Measurements from ENCODE around the gene NME4. TPM values are rescaled to one million over a fixed set of nuclear protein-coding genes. Genes with fewer than 3 reads are reported as not detected.
"Not testable (repeated sequence)": the region's sequence is repeated elsewhere in the genome, so short reads cannot be mapped to it uniquely, and the experiment has no call there.

NME4 gene
- total and polyA plus RNA-seq, 4 donors, result 65.6 to 128 (median 88.7) TPM

DNA sequence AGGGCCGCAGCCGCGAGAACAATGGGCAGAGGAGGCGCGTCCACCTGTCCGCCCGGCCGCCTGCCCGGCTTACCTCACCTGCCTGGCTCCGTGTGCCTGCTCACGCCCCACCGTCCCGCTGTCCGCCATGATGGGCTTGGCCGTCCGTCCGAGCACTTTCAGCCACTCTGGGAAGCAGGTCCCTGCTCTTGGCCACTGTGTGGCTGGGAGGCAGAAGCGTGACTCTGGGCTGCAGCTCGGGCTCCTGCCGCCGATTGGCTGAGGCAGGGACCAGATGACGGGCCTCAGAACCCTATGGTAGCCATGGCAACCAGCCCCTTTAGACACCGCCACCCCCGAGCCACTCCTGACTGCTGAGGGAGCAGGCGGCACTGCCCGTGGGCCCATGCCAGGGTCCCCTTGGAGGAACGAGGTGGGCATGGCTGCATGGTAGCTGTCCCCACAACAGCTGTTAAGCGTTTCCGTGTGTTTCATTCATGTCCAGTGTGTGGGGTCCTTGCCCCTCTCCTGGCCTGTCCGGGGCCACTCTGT, 35.6 kb upstream of the NME4 start:
- Histone ChIP-seq H3K4me3 (ENCODE audit: low read length in 2 of 2) (no peak overlapping the region), H3K4me1 (ENCODE audit: control insufficient read depth in 1 of 2, insufficient read depth in 2 of 2, low read length in 2 of 2) (no peaks in the 10 kb centered on the region), H3K36me3 (ENCODE audit: control insufficient read depth in 1 of 2, insufficient read depth in 2 of 2, low read length in 1 of 2) (no peaks in the 10 kb centered on the region), H3K27ac (ENCODE audit: low read depth in 1 of 2, low read length in 2 of 2) (no peak overlapping the region), H3K9me3 (ENCODE audit: control insufficient read depth, low read length) (no peaks in the 10 kb centered on the region), H3K27me3 (ENCODE audit: control insufficient read depth in 1 of 2, insufficient read depth in 2 of 2, low read length in 1 of 2) (no peaks in the 10 kb centered on the region)
- ATAC-seq (ENCODE audit: low FRiP score) (no peak), DNase-seq (no peak)
- intact Hi-C loops (cut with DNase I), result loop anchor here (5.0 kb wide), 1 partner anchor 254 kb away; no protein-coding TSS in a partner anchor
- 83 to 84% methylated on average over 30 of the region's 30 CpGs for WGBS, 2 donors

DNA sequence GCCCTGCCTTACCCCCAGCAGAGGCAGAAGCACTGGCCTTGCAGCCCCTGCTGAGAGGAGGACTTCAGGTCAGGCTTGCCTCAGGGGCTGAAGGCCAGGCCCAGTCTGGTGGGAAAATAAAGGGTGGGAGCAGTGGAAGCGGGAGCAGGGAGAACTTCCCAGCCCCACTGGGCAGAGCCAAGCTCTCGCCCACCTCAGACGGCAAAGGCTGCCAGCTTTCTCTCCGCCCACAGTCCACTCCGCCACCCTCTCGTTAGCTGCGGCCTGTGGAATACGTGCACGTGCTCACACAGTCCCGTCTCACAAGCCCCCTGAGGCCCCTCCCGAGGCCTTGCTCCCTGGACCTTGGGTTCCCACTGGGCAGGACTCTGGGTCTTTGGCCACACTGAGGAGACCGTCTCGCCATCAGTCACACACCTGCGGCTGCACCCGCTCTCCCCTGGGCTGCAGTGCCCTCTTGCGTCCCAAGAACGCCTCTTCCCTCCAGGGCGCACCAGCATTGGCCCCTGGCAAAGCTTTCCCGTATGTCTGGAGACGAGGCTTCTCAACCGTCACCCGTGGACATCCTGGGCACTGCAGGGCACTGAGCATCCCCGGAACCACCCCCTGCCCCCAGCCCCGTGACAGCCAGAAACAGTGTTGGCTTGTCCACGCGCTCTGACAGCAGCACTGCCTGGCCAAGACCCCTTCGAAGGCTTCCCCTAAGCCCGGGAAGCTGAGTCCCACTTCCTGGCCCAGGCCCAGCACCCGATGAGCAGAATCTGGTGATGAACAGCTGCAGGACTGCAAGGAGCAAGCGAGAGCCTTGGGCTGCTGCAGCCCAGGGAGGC, 34.9 kb upstream of the NME4 start:
- peak; percentile 78 to 87 for DNase-seq
- ATAC-seq (ENCODE audit: low FRiP score), result peak; percentile 50
- no peak overlapping the region for H3K4me3 ChIP-seq (ENCODE audit: low read length in 2 of 2)
- 17 to 21% methylated on average over 30 of the region's 30 CpGs for WGBS, 2 donors
- H3K27me3 ChIP-seq (ENCODE audit: control insufficient read depth in 1 of 2, insufficient read depth in 2 of 2, low read length in 1 of 2), result no peaks in the 10 kb centered on the region
- H3K27ac ChIP-seq (ENCODE audit: low read depth in 1 of 2, low read length in 2 of 2), result no peak overlapping the region
- no peaks in the 10 kb centered on the region for H3K9me3 ChIP-seq (ENCODE audit: control insufficient read depth, low read length)
- intact Hi-C loops (cut with DNase I), result loop anchor here (5.0 kb wide), 1 partner anchor 255 kb away; no protein-coding TSS in a partner anchor
- no peaks in the 10 kb centered on the region for H3K4me1 ChIP-seq (ENCODE audit: control insufficient read depth in 1 of 2, insufficient read depth in 2 of 2, low read length in 2 of 2)
- peaks cover 0 to 1% of the 10 kb centered on the region in 2 donors for H3K36me3 ChIP-seq (ENCODE audit: control insufficient read depth in 1 of 2, insufficient read depth in 2 of 2, low read length in 1 of 2)

DNA sequence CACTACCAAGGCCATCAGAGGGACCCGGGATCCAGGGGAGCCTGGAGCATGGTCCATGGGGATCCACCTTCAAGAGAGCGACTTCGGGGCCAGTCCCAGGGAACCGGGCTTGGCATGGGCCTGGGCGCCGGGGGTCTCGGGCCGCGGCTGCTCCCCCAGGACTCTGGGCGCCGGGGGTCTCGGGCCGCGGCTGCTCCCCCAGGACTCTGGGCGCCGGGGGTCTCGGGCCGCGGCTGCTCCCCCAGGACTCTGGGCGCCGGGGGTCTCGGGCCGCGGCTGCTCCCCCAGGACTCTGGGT, 34.3 kb upstream of the NME4 start:
- ATAC-seq (ENCODE audit: low FRiP score); H3K27me3 ChIP-seq (ENCODE audit: control insufficient read depth in 1 of 2, insufficient read depth in 2 of 2, low read length in 1 of 2); DNase-seq; H3K4me3 ChIP-seq (ENCODE audit: low read length in 2 of 2); H3K9me3 ChIP-seq (ENCODE audit: control insufficient read depth, low read length); H3K36me3 ChIP-seq (ENCODE audit: control insufficient read depth in 1 of 2, insufficient read depth in 2 of 2, low read length in 1 of 2); H3K4me1 ChIP-seq (ENCODE audit: control insufficient read depth in 1 of 2, insufficient read depth in 2 of 2, low read length in 2 of 2); H3K27ac ChIP-seq (ENCODE audit: low read depth in 1 of 2, low read length in 2 of 2): not testable (repeated sequence)
- 79 to 85% methylated on average over 4 to 24 of the region's 24 CpGs for WGBS, 2 donors
- intact Hi-C loops (cut with DNase I), result loop anchor here (5.0 kb wide), 1 partner anchor 255 kb away; no protein-coding TSS in a partner anchor

DNA sequence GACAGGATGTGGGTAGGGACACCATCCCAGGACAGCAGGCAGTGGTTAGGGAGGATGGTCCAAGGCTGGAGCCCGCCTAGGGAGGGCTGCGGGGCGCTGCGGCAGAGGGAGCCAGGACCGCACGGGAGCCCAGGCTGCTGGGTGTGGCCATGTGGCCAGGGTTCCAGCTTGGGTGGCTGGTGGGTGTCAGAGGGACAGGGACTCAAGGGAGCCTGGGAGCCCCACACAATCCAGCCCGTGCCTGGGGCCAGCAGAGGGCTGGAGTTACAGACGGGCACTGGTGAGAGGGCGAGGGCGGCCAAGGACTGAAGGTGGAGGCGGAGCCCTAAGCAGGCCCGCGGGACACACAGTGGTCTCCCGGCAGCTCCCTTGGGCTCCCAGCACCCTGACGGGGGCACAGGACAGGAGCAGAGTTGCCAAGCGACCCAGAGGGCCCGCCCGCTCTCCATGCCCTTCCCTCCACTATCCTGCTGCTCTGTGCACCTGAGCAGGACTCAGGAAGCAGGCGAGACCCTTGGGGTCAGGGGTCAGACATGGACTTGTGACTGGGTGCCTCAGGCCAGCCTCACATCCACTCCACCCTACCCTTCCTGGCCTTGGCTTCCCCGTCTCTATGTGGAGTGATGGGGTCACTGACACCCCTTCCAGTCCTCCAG, 33.8 kb upstream of the NME4 start:
- Histone ChIP-seq H3K27ac (ENCODE audit: low read depth in 1 of 2, low read length in 2 of 2) (no peak overlapping the region), H3K36me3 (ENCODE audit: control insufficient read depth in 1 of 2, insufficient read depth in 2 of 2, low read length in 1 of 2) (peaks cover 0 to 4% of the 10 kb centered on the region in 2 donors), H3K4me1 (ENCODE audit: control insufficient read depth in 1 of 2, insufficient read depth in 2 of 2, low read length in 2 of 2) (no peaks in the 10 kb centered on the region), H3K27me3 (ENCODE audit: control insufficient read depth in 1 of 2, insufficient read depth in 2 of 2, low read length in 1 of 2) (no peaks in the 10 kb centered on the region), H3K9me3 (ENCODE audit: control insufficient read depth, low read length) (no peaks in the 10 kb centered on the region), H3K4me3 (ENCODE audit: low read length in 2 of 2) (no peak overlapping the region)
- 52 to 56% methylated on average over 20 of the region's 20 CpGs for WGBS, 2 donors
- ATAC-seq (ENCODE audit: low FRiP score) (no peak), DNase-seq (no peak)
- intact Hi-C loops (cut with DNase I), result loop anchor here (5.0 kb wide), 1 partner anchor 256 kb away; no protein-coding TSS in a partner anchor

DNA sequence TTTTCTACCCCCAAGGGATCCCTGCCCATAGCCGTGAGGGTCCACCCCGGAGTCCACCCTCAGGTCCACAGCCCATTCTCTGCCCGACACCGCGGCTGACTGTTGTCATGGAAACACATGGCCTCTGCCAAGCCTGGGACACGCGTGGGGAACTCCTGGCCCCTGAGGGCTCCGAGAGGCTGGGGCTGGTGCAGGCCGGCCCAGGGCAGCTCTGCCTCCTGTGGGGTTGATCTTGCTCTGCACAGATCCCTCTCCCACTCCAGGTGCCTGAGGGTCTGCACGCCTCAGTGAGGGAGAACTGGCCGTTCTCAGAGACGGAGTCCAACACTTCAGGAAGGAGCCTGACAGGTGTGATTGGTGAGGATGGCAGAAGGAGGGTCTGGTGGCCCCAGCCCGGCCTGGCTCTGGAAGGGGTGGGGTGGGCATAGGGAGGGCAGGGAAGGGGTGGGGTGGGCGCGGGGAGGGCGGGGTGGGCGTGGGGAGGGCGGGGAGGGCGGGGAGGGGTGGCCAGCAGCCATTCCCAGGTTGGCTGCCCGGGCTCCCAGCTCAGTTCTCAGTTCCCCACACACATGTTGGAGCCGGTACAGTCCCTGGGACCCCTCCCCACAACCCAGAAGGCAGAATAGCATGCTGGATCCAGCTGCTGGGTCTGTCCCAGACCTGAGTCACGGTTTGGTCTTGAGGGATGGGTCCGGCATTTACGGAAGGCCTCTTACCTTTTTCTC, 33.1 kb upstream of the NME4 start:
- H3K4me3 ChIP-seq (ENCODE audit: low read length in 2 of 2), result no peak overlapping the region
- no peak overlapping the region for H3K27ac ChIP-seq (ENCODE audit: low read depth in 1 of 2, low read length in 2 of 2)
- intact Hi-C loops (cut with DNase I), result loop anchor here (5.0 kb wide), 1 partner anchor 257 kb away; no protein-coding TSS in a partner anchor
- no peak for ATAC-seq (ENCODE audit: low FRiP score)
- H3K9me3 ChIP-seq (ENCODE audit: control insufficient read depth, low read length), result no peaks in the 10 kb centered on the region
- H3K36me3 ChIP-seq (ENCODE audit: control insufficient read depth in 1 of 2, insufficient read depth in 2 of 2, low read length in 1 of 2), result peaks cover 0 to 4% of the 10 kb centered on the region in 2 donors
- 28 to 29% methylated on average over 20 to 24 of the region's 24 CpGs for WGBS, 2 donors
- H3K27me3 ChIP-seq (ENCODE audit: control insufficient read depth in 1 of 2, insufficient read depth in 2 of 2, low read length in 1 of 2), result no peaks in the 10 kb centered on the region
- DNase-seq, result no peak
- no peaks in the 10 kb centered on the region for H3K4me1 ChIP-seq (ENCODE audit: control insufficient read depth in 1 of 2, insufficient read depth in 2 of 2, low read length in 2 of 2)

DNA sequence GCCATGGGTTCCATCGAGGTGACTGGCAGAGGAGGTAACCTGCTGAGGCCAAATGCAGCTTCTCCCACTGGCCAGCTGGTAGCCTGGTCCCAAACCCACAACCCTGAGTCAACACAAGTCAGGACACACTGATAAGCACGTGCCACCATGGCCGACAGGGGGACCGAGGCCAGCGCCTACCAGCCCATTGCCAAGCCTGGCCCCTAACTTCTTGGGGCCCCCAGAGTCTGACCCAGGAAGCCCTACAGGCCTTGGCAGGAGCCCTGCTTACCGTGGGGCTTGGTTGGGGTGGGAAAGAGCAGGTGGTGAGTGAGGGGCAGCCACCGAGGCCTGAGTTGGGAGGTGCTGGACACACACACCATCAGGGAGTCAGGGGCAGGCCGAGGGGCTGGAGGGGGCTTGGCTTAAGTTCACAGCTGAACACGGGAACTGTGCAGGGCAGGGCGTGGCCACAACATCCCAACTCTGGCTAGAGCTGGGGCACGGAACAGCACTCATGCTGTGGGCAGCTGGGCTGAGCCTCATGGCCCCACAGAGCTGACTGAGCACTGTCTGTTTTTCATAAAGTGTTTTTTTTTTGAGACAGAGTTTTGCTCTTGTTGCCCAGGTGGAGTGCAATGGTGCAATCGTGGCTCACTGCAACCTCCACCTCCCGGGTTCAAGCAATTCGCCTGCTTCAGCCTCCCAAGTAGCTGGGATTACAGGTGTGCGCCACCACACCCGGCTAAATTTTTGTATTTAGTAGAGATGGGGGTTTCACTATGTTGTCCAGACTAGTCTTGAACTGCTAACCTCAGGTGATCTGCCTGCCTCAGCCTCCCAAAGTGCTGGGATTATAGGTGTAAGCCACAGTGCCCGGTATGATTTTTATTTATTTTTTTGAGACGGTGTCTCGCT, 32.2 kb upstream of the NME4 start:
- Histone ChIP-seq H3K27ac (ENCODE audit: low read depth in 1 of 2, low read length in 2 of 2) (no peak overlapping the region), H3K9me3 (ENCODE audit: control insufficient read depth, low read length) (no peaks in the 10 kb centered on the region), H3K4me1 (ENCODE audit: control insufficient read depth in 1 of 2, insufficient read depth in 2 of 2, low read length in 2 of 2) (no peaks in the 10 kb centered on the region), H3K4me3 (ENCODE audit: low read length in 2 of 2) (no peak overlapping the region), H3K27me3 (ENCODE audit: control insufficient read depth in 1 of 2, insufficient read depth in 2 of 2, low read length in 1 of 2) (no peaks in the 10 kb centered on the region), H3K36me3 (ENCODE audit: control insufficient read depth in 1 of 2, insufficient read depth in 2 of 2, low read length in 1 of 2) (peaks cover 0 to 4% of the 10 kb centered on the region in 2 donors)
- intact Hi-C loops (cut with DNase I), result loop anchor here (5.0 kb wide), 1 partner anchor 258 kb away; no protein-coding TSS in a partner anchor
- no peak for ATAC-seq (ENCODE audit: low FRiP score)
- 55 to 59% methylated on average over 19 of the region's 19 CpGs for WGBS, 2 donors
- DNase-seq, result no peak

DNA sequence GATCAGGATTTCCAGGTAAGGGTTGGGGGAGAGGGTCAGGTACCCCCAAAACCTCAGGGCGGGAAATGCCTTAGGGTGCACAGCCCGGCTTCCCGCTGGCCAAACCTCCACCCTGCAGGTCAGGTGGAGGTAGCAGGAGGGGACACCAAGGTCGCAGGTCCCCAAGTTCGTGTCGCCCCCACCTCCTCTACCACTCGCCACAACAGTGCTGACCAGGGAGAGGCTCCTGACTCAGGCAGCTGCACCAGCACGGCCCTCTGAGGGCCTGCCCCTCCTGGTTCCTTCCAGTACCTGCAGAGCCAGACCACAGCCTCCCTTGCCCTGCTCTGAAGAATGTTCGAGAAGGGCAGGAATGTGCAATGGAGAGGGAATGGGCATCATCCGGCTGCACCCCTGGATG, 30.5 kb upstream of the NME4 start:
- H3K4me1 ChIP-seq (ENCODE audit: control insufficient read depth in 1 of 2, insufficient read depth in 2 of 2, low read length in 2 of 2), result no peaks in the 10 kb centered on the region
- intact Hi-C loops (cut with DNase I), result no loop called here
- no peaks in the 10 kb centered on the region for H3K27me3 ChIP-seq (ENCODE audit: control insufficient read depth in 1 of 2, insufficient read depth in 2 of 2, low read length in 1 of 2)
- no peak overlapping the region for H3K27ac ChIP-seq (ENCODE audit: low read depth in 1 of 2, low read length in 2 of 2)
- no peaks in the 10 kb centered on the region for H3K9me3 ChIP-seq (ENCODE audit: control insufficient read depth, low read length)
- DNase-seq, result no peak
- H3K4me3 ChIP-seq (ENCODE audit: low read length in 2 of 2), result no peak overlapping the region
- peaks cover 0 to 4% of the 10 kb centered on the region in 2 donors for H3K36me3 ChIP-seq (ENCODE audit: control insufficient read depth in 1 of 2, insufficient read depth in 2 of 2, low read length in 1 of 2)
- ATAC-seq (ENCODE audit: low FRiP score), result no peak
- WGBS, 2 donors, result 89 to 92% methylated on average over 10 of the region's 10 CpGs

Data from aorta (tissue), 5 donors.